HepG2 (cell line): ENCODE data around the gene ZNF22. TPM values are rescaled to one million over a fixed set of nuclear protein-coding genes. Genes with fewer than 3 reads are reported as not detected.

ENCODE experiments used
- ATAC-seq: fragments of 200-7000 bp; cut with Tn5 transposase; 3 replicates; pipeline ENCODE4 v1.9.1; 2020; ENCODE audit warnings: mild to moderate bottlenecking, moderate library complexity
- BruUV-seq: library from RNA; stranded (reverse); fragments of 400-500 nt; replicated peaks from 2 replicates; lab custom pipeline; 2021; lab: Mats Ljungman, UMichigan
- CTCF ChIA-PET: fragments of 300-600 bp; formaldehyde crosslinking; extraction: SDS; loops from one replicate; lab custom pipeline; 2021; ENCODE audit warnings: low total read pairs, inconsistent platforms, low intra/inter-chr PET ratio; lab: Yijun Ruan, JAX
- POLR2A ChIA-PET: fragments of 350-600 bp; sonication (Branson Sonifier 250); formaldehyde crosslinking; loops from one replicate; lab custom pipeline; 2020; ENCODE audit warnings: antibody characterized with exemption, inconsistent platforms; lab: Yijun Ruan, JAX
- DNase-seq: peaks from one replicate; pipeline ENCODE4 v3.0.0-alpha.2; 2015; ENCODE audit warnings: low spot score
- FAIRE-seq: peaks from 3 replicates; lab custom pipeline; 2011; peaks lifted over from hg19 to GRCh38; lab: Jason Lieb, UNC
- H2AFZ ChIP-seq: one replicate; pipeline ENCODE4 v1.6.1; 2011; ENCODE audit warnings: low read length, inconsistent platforms
- H3K27ac ChIP-seq: fragments of 300-600 bp; 3 replicates; pipeline ENCODE4 v1.8.0; 2011; ENCODE audit warnings: mixed run types, mild to moderate bottlenecking, mixed read lengths, low read length, inconsistent platforms; ENCODE audit not compliant: insufficient read depth; ENCODE audit errors: extremely low read length
- H3K27me3 ChIP-seq, 2 experiments: fragments of 200-600 bp in 1 of 2; 2 replicates in 1 of 2; 3 replicates in 1 of 2; pipeline versions ENCODE4 v1.6.0 to v1.8.0; 2011; ENCODE audit warnings: low read length in 2 of 2, mild to moderate bottlenecking in 2 of 2, moderate library complexity in 2 of 2, inconsistent platforms in 1 of 2; ENCODE audit not compliant: insufficient read depth in 2 of 2, control insufficient read depth in 1 of 2
- H3K36me3 ChIP-seq, 2 experiments: fragments of 200-600 bp in 1 of 2; replicated peaks in 1 of 2; 2 replicates in 1 of 2; 3 replicates in 1 of 2; pipeline versions ENCODE4 v1.5.1 to v1.8.0; 2011; ENCODE audit warnings: low read length in 2 of 2, inconsistent platforms in 1 of 2; ENCODE audit not compliant: insufficient read depth in 2 of 2, control insufficient read depth in 1 of 2
- H3K4me1 ChIP-seq: 2 replicates; pipeline ENCODE4 v1.5.1; 2012; ENCODE audit warnings: low read length, inconsistent platforms; ENCODE audit not compliant: insufficient read depth
- H3K4me2 ChIP-seq: 2 replicates; pipeline ENCODE4 v1.6.0; 2011; ENCODE audit warnings: low read depth, low read length, inconsistent platforms
- H3K4me3 ChIP-seq, 3 experiments: fragments of 200-600 bp in 1 of 3; sonication (generic), shearing (Covaris generic) in 1 of 3; replicated peaks in 1 of 3; 2 replicates each; pipeline ENCODE4 v1.5.1; 2011 to 2016; ENCODE audit warnings: low read length in 3 of 3, inconsistent platforms in 2 of 3, low read depth in 2 of 3, mild to moderate bottlenecking in 2 of 3, control low read depth in 1 of 3, mixed read lengths in 1 of 3; ENCODE audit not compliant: insufficient read depth in 1 of 3
- H3K79me2 ChIP-seq: one replicate; pipeline ENCODE4 v1.6.1; 2011; ENCODE audit warnings: low read length, inconsistent platforms; ENCODE audit not compliant: insufficient read depth
- H3K9ac ChIP-seq: 2 replicates; pipeline ENCODE4 v1.6.0; 2011; ENCODE audit warnings: mild to moderate bottlenecking, low read depth, low read length, inconsistent platforms; ENCODE audit not compliant: insufficient read depth
- H3K9me3 ChIP-seq: 2 replicates; pipeline ENCODE4 v1.5.1; 2012; ENCODE audit warnings: mild to moderate bottlenecking, low read length
- H4K20me1 ChIP-seq: 2 replicates; pipeline ENCODE4 v1.6.0; 2011; ENCODE audit warnings: inconsistent platforms, mild to moderate bottlenecking, low read length, moderate library complexity; ENCODE audit not compliant: insufficient read depth
- AGO1 ChIP-seq: fragments of 200-400 bp; formaldehyde crosslinking; IDR thresholded peaks from 2 replicates; pipeline ENCODE4 v1.6.1; 2017; ENCODE audit warnings: mild to moderate bottlenecking, low read depth, low read length, moderate library complexity; ENCODE audit not compliant: poor library complexity, severe bottlenecking
- FOXK2 ChIP-seq: fragments of 450-650 bp; IDR thresholded peaks from 2 replicates; pipeline ENCODE4 v1.6.1; 2016
- HMGA1 ChIP-seq: sonication (generic); formaldehyde crosslinking; conservative IDR thresholded peaks from 2 replicates; pipeline ENCODE4 v1.4.0; 2020; ENCODE audit warnings: missing genetic modification reagents
- MAFG ChIP-seq: sonication (generic); formaldehyde crosslinking; IDR thresholded peaks from 2 replicates; pipeline ENCODE4 v1.5.1; 2020; ENCODE audit warnings: mild to moderate bottlenecking, missing genetic modification reagents
- MTF1 ChIP-seq: sonication (generic); formaldehyde crosslinking; IDR thresholded peaks from 2 replicates; pipeline ENCODE4 v1.5.0; 2020; ENCODE audit warnings: missing genetic modification reagents
- NFYB ChIP-seq: sonication (generic); formaldehyde crosslinking; IDR thresholded peaks from 2 replicates; pipeline ENCODE4 v1.4.0; 2020; ENCODE audit warnings: missing genetic modification reagents
- RBAK ChIP-seq: sonication (generic); formaldehyde crosslinking; IDR thresholded peaks from 2 replicates; pipeline ENCODE4 v1.5.1; 2020; ENCODE audit warnings: mild to moderate bottlenecking, missing genetic modification reagents
- RORA ChIP-seq: sonication (generic); formaldehyde crosslinking; IDR thresholded peaks from 2 replicates; pipeline ENCODE4 v1.5.0; 2020; ENCODE audit warnings: mild to moderate bottlenecking, missing genetic modification reagents, moderate library complexity
- SKI ChIP-seq: fragments of 450-650 bp; IDR thresholded peaks from one replicate; pipeline ENCODE4 v1.6.1; 2018; ENCODE audit warnings: mild to moderate bottlenecking; ENCODE audit not compliant: partially characterized antibody
- SRSF1 ChIP-seq: fragments of 200-400 bp; formaldehyde crosslinking; optimal IDR thresholded peaks from 2 replicates; pipeline ENCODE3; 2017; ENCODE audit warnings: mild to moderate bottlenecking, low read depth, low read length, moderate library complexity
- ZBTB20 ChIP-seq: sonication (generic); formaldehyde crosslinking; IDR thresholded peaks from 2 replicates; pipeline ENCODE4 v1.8.1; 2023; ENCODE audit warnings: missing genetic modification reagents, low read depth, mild to moderate bottlenecking, borderline replicate concordance
- ZFAT ChIP-seq: sonication (generic); formaldehyde crosslinking; conservative IDR thresholded peaks from 2 replicates; pipeline ENCODE4 v1.8.1; 2023; ENCODE audit warnings: missing genetic modification reagents, inconsistent platforms
- ZNF256 ChIP-seq: sonication (generic); formaldehyde crosslinking; conservative IDR thresholded peaks from 2 replicates; pipeline ENCODE4 v1.4.0; 2020; ENCODE audit warnings: missing genetic modification reagents
- WGBS: methylation state at CpG from one replicate; pipeline ENCODE4 v1.1.6; 2017; ENCODE audit warnings: low lambda C conversion rate; 5-methylcytosine and 5-hydroxymethylcytosine counted together
- in situ Hi-C: cut with HindIII; loops from 2 replicates; pipeline ENCODE4 v1.10.0; 2017; ENCODE audit warnings: low pct_unique_long_range_greater_than_20kb; ENCODE audit not compliant: extremely low pct_ligation_motif_present
- intact Hi-C: fragments of 100-400 bp; cut with micrococcal nuclease; formaldehyde crosslinking; loops from one replicate; pipeline ENCODE4 v1.10.0; 2022; ENCODE audit not compliant: unreplicated experiment
- polyA plus RNA-seq, 8 experiments: library from polyadenylated mRNA; depleted of rRNA in 3 of 8; stranded (reverse) in 7 of 8; unstranded in 1 of 8; fragments of >200 nt; fragmentation: Illumina TruSeq in 4 of 8; extraction: Trizol in 4 of 8; gene quantifications; 2 replicates each; pipeline versions ENCODE4 v1.2.1 to v1.2.3, GENCODE V29; 2011 to 2016; ENCODE audit warnings: low read depth in 4 of 8, missing spikeins in 1 of 8, mixed read lengths in 1 of 8; ENCODE audit not compliant: insufficient read depth in 1 of 8
- total RNA-seq, 5 experiments: library from RNA; depleted of rRNA; stranded (reverse); fragments of >200 nt; fragmentation: Illumina TruSeq; extraction: Trizol; gene quantifications; 2 replicates each; pipeline ENCODE4 v1.2.3, GENCODE V29; 2016; ENCODE audit warnings: low read depth in 1 of 5
- TF ChIP-seq, protein P1 (sequence below): sonication (generic); formaldehyde crosslinking; IDR thresholded peaks from 2 replicates; pipeline ENCODE4 v1.9.0; 2021; ENCODE audit warnings: missing genetic modification reagents, mild to moderate bottlenecking, borderline replicate concordance
- TF ChIP-seq, protein P2 (sequence below): sonication (generic); formaldehyde crosslinking; conservative IDR thresholded peaks from 2 replicates; pipeline ENCODE4 v1.8.1; 2023; ENCODE audit warnings: missing genetic modification reagents

The ZNF22 gene
- total and polyA plus RNA-seq, 2 of the 13 experiments (the other 11 are each of a cell fraction or from before 2014, with no cell fraction given), result 0.40 to 1.3 TPM

GRCh38 chr10:44951576-44952226 lies 49.0 kb upstream of the ZNF22 start:
- H3K27ac ChIP-seq, result no peak overlapping the region
- peaks cover 80% of the 10 kb centered on the region for H3K4me1 ChIP-seq
- FAIRE-seq, result no peak
- ChIA-PET CTCF (no interaction called here), POLR2A (interaction anchor here (1.1 to 2.8 kb wide), 6 partner anchors 9 to 39 kb away, joined by 4 to 25 read pairs (median 8); no protein-coding TSS in a partner anchor)
- no peaks in the 10 kb centered on the region for H3K79me2 ChIP-seq
- no peak for ATAC-seq
- no peak overlapping the region for H3K4me2 ChIP-seq
- H3K9ac ChIP-seq, result no peak overlapping the region
- no peak for DNase-seq
- in situ Hi-C loops, result loop anchor here (25.0 kb wide), 1 partner anchor 1539 kb away; the partner anchor contains the start of gene HNRNPF
- no peaks in the 10 kb centered on the region for H3K27me3 ChIP-seq
- BruUV-seq, result no TSS peak
- TF ChIP-seq SRSF1 (no peak), SKI (no peak), HMGA1 (CRISPR knock-in tag) (no peak), MTF1 (no peak), ZBTB20 (CRISPR knock-in tag) (no peak), ZFAT (CRISPR knock-in tag) (no peak), FOXK2 (no peak), AGO1 (no peak), NFYB (no peak), RBAK (CRISPR knock-in tag) (no peak), MAFG (no peak), ZNF256 (CRISPR knock-in tag) (no peak), RORA (no peak)
- TF ChIP-seq, protein P1, sequence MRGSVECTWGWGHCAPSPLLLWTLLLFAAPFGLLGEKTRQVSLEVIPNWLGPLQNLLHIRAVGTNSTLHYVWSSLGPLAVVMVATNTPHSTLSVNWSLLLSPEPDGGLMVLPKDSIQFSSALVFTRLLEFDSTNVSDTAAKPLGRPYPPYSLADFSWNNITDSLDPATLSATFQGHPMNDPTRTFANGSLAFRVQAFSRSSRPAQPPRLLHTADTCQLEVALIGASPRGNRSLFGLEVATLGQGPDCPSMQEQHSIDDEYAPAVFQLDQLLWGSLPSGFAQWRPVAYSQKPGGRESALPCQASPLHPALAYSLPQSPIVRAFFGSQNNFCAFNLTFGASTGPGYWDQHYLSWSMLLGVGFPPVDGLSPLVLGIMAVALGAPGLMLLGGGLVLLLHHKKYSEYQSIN (CRISPR knock-in tag), result no peak
- TF ChIP-seq, protein P2, sequence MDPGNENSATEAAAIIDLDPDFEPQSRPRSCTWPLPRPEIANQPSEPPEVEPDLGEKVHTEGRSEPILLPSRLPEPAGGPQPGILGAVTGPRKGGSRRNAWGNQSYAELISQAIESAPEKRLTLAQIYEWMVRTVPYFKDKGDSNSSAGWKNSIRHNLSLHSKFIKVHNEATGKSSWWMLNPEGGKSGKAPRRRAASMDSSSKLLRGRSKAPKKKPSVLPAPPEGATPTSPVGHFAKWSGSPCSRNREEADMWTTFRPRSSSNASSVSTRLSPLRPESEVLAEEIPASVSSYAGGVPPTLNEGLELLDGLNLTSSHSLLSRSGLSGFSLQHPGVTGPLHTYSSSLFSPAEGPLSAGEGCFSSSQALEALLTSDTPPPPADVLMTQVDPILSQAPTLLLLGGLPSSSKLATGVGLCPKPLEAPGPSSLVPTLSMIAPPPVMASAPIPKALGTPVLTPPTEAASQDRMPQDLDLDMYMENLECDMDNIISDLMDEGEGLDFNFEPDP (CRISPR knock-in tag), result no peak
- TF ChIP-seq, all 625 proteins: peak for 0
- intact Hi-C loops, result loop anchor here (2.0 to 5.0 kb wide), 2 partner anchors 13 to 694 kb away; no protein-coding TSS in a partner anchor
- H4K20me1 ChIP-seq, result no peaks in the 10 kb centered on the region
- H3K36me3 ChIP-seq, result 0 out of 5 replicates have a peak, but pooled peaks cover 0 to 6% of the 10 kb centered on the region in 2 experiments
- H3K4me3 ChIP-seq, result no peak overlapping the region
- H2AFZ ChIP-seq, result no peak overlapping the region
- no peaks in the 10 kb centered on the region for H3K9me3 ChIP-seq
- 93% methylated on average over 7 of the region's 7 CpGs for WGBS
